Thymus (tissue), 11 donors: ENCODE measurements around the gene ISM1. TPM values are rescaled to one million over a fixed set of nuclear protein-coding genes. Genes with fewer than 3 reads are reported as not detected.

Experiments
- DNase-seq, 9 donors: peaks; one replicate each; pipeline ENCODE4 v3.0.0-alpha.2; 2013; ENCODE audit warnings: low spot score in 9 of 9, low read depth in 6 of 9, missing footprints in 1 of 9
- H3K27ac ChIP-seq, 2 donors: one replicate each; pipeline ENCODE4 v1.5.1; 2013; ENCODE audit warnings: control low read depth in 1 of 2, low read depth in 1 of 2, low read length in 1 of 2, mild to moderate bottlenecking in 1 of 2, moderate library complexity in 1 of 2
- H3K27me3 ChIP-seq, 2 donors: one replicate each; pipeline ENCODE4 v1.5.1; 2013; ENCODE audit warnings: low read length in 1 of 2; ENCODE audit not compliant: control insufficient read depth in 2 of 2, insufficient read depth in 1 of 2
- H3K36me3 ChIP-seq, 2 donors: one replicate each; pipeline ENCODE4 v1.5.1; 2013; ENCODE audit warnings: low read length in 1 of 2, mild to moderate bottlenecking in 1 of 2, moderate library complexity in 1 of 2; ENCODE audit not compliant: control insufficient read depth in 2 of 2, insufficient read depth in 2 of 2
- H3K4me1 ChIP-seq, 2 donors: one replicate each; pipeline ENCODE4 v1.5.1; 2013; ENCODE audit warnings: low read length in 2 of 2; ENCODE audit not compliant: control insufficient read depth in 2 of 2, insufficient read depth in 2 of 2
- H3K4me3 ChIP-seq, 2 donors: one replicate each; pipeline ENCODE4 v1.5.1; 2013; ENCODE audit warnings: low read length in 2 of 2, control low read depth in 1 of 2, mild to moderate bottlenecking in 1 of 2
- H3K9me3 ChIP-seq, 2 donors: one replicate each; pipeline ENCODE4 v1.5.1; 2013; ENCODE audit warnings: low read length in 1 of 2, mild to moderate bottlenecking in 1 of 2; ENCODE audit not compliant: control insufficient read depth in 2 of 2, insufficient read depth in 1 of 2
- whole genome bisulfite sequencing: extraction: QIAGEN DNeasy Blood & Tissue Kit; methylation state at CpG from one replicate; pipeline ENCODE4 v1.1.7; 2013; 5-methylcytosine and 5-hydroxymethylcytosine counted together
- polyA plus RNA-seq: library from polyadenylated mRNA; stranded (reverse); fragments of 200-250 nt; gene quantifications from one replicate; pipeline ENCODE4 v1.2.3, GENCODE V29; 2013
- total RNA-seq: library from RNA; stranded (reverse); fragments of 120-200 nt; gene quantifications from one replicate; pipeline ENCODE4 v1.2.4, GENCODE V29; 2013
- donor health status: healthy.

Gene ISM1
- total and polyA plus RNA-seq, 2 donors: 0.66 to 1.2 TPM

DNA sequence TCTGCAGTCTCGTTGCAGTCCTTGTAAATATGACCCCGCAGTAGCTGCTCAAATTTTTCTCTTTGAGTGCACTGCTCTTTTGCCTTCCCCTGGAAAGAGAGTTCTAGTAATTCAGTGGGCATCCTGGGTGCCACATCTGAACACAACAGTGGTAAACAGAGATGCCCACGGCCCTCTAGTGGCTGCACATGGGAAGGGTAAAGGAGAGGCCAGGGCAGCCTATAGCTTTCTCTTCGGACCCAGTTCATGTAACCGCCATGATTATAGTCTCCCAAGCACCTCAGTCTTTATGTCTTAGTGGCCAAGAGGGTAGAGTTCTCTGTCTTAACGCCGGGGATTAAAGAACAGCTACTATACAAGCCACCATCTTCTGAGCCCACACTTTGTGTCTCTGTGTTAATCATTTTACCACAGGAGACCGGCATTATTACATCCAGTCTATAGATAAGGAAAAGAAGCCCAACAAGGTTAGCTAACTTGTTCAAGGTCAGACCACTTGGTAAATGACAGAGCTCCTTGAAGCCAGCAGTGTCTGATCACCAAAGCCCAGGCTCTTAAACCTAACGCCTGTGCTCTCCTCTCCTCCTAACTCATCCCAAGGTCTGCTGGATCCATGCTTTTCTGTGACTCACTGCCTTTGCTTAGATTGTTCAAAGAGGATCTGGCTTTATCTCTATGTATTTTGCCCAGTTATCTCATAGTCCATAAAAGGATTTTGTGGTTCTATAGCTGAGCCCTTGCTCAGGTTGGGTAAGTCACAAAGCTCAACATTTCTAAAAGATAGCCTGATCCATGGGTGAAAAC is 81.8 kb downstream of the ISM1 start:
- DNase-seq: peak; percentile 14 to 72 (median 34)

DNA sequence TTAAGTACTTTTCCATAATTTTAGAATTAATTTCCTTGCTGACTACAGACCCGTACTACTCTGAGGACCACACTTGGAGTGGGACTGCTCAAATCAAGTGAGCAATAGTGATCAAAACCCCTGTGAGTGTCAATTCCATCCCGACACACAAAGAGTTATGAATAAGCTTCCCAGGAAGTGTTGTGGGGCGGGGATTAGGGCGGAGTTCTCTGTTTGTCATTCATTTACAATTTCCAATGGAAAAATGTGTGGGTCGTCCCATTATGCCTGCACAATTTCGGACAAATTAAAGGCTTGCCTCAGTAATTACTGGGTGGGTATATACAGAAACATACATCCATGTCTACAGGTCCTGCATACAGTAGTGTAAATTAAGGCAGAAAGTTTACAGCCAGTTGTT is 84.2 kb downstream of the ISM1 start:
- Histone ChIP-seq H3K27me3 (no peaks in the 10 kb centered on the region), H3K9me3 (no peaks in the 10 kb centered on the region), H3K4me1 (no peaks in the 10 kb centered on the region), H3K36me3 (no peaks in the 10 kb centered on the region), H3K4me3 (no peak overlapping the region), H3K27ac (no peak overlapping the region)
- 97% methylated on average over 6 of the region's 6 CpGs for WGBS
- DNase-seq: no peak

More for the DNA sequence above, 81.8 kb downstream of the ISM1 start:
- Histone ChIP-seq H3K9me3 (no peaks in the 10 kb centered on the region), H3K27ac (no peak overlapping the region), H3K27me3 (no peaks in the 10 kb centered on the region), H3K4me3 (no peak overlapping the region), H3K4me1 (no peaks in the 10 kb centered on the region), H3K36me3 (no peaks in the 10 kb centered on the region)
- WGBS: 75% methylated on average over 9 of the region's 9 CpGs

GRCh38 chr20:13307562-13308163 is 86.6 kb downstream of the ISM1 start:
- H3K4me1 ChIP-seq: no peaks in the 10 kb centered on the region
- DNase-seq: no peak
- H3K27ac ChIP-seq: no peak overlapping the region
- H3K27me3 ChIP-seq: no peaks in the 10 kb centered on the region
- no peaks in the 10 kb centered on the region for H3K9me3 ChIP-seq
- no peaks in the 10 kb centered on the region for H3K36me3 ChIP-seq
- no peak overlapping the region for H3K4me3 ChIP-seq
- WGBS: 95% methylated on average over 9 of the region's 9 CpGs

DNA sequence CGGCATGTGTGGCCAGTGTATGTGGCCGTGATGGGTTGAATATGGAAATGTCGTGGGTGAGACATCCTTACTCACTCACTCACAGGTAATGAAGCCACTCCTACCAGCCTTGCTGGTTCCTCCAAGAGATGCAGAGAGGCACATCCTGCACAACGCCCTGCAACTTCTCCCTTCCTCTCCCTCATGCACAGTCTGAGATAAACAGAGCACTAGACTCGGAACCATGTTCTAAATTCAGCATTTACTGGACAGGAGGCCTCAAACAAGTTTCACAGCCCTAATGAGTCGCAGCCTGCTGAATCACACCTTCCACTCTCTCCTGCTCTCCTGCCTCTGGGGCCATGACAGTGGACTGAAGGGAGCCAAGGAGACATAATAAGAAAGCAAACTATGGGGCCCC is 91.2 kb downstream of the ISM1 start:
- Histone ChIP-seq H3K27ac (no peak overlapping the region), H3K9me3 (no peaks in the 10 kb centered on the region), H3K27me3 (no peaks in the 10 kb centered on the region), H3K4me3 (no peak overlapping the region), H3K36me3 (no peaks in the 10 kb centered on the region), H3K4me1 (no peaks in the 10 kb centered on the region)
- 93% methylated on average over 6 of the region's 6 CpGs for WGBS
- DNase-seq: no peak

GRCh38 chr20:13313201-13313600 is 92.1 kb downstream of the ISM1 start:
- no peak for DNase-seq
- Histone ChIP-seq H3K4me1 (no peaks in the 10 kb centered on the region), H3K27ac (no peak overlapping the region), H3K27me3 (no peaks in the 10 kb centered on the region), H3K9me3 (no peaks in the 10 kb centered on the region), H3K36me3 (no peaks in the 10 kb centered on the region), H3K4me3 (no peak overlapping the region)
- WGBS: 98% methylated on average over 5 of the region's 5 CpGs

GRCh38 chr20:13317439-13317838 is 96.4 kb downstream of the ISM1 start:
- 100% methylated on average over 1 of the region's 1 CpG for WGBS
- H3K9me3 ChIP-seq: no peaks in the 10 kb centered on the region
- no peaks in the 10 kb centered on the region for H3K27me3 ChIP-seq
- H3K27ac ChIP-seq: no peak overlapping the region
- no peak overlapping the region for H3K4me3 ChIP-seq
- no peak for DNase-seq
- no peaks in the 10 kb centered on the region for H3K36me3 ChIP-seq
- H3K4me1 ChIP-seq: peaks cover 0 to 2% of the 10 kb centered on the region in 2 donors

- DNase-seq: no peak
- peaks cover 3 to 10% of the 10 kb centered on the region in 2 donors for H3K4me1 ChIP-seq
- no peak overlapping the region for H3K27ac ChIP-seq
- no peaks in the 10 kb centered on the region for H3K36me3 ChIP-seq
- H3K4me3 ChIP-seq: no peak overlapping the region
- 95% methylated on average over 5 of the region's 5 CpGs for WGBS
- no peaks in the 10 kb centered on the region for H3K27me3 ChIP-seq
- H3K9me3 ChIP-seq: no peaks in the 10 kb centered on the region
Measured at GRCh38 chr20:13318871-13319521, 97.9 kb downstream of the ISM1 start.

DNA sequence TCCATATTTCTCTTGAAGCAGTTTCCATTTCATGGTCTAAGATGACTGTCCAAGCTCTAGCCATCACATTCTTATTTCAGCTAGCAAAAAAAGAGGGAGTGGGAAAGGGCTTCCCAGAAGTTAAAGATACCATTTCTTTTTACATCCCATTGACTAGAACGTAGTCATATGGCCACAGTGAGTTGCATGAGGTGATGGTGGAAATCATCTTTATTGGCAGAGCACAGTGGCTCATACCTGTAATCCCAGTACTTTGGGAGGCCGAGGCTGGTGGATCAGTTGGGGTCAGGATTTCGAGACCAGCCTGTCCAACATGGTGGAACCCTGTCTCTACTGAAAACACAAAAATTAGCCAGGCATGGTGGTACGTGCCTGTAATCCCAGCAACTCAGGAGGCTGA is 99.6 kb downstream of the ISM1 start:
- 97% methylated on average over 4 of the region's 4 CpGs for WGBS
- H3K9me3 ChIP-seq: no peaks in the 10 kb centered on the region
- no peak for DNase-seq
- no peaks in the 10 kb centered on the region for H3K27me3 ChIP-seq
- H3K4me3 ChIP-seq: no peak overlapping the region
- peaks cover 5 to 10% of the 10 kb centered on the region in 2 donors for H3K4me1 ChIP-seq
- H3K27ac ChIP-seq: no peak overlapping the region
- no peaks in the 10 kb centered on the region for H3K36me3 ChIP-seq

GRCh38 chr20:13321416-13321815 is 100.3 kb downstream of the ISM1 start:
- Histone ChIP-seq H3K27me3 (no peaks in the 10 kb centered on the region), H3K27ac (no peak overlapping the region), H3K4me3 (no peak overlapping the region), H3K9me3 (no peaks in the 10 kb centered on the region), H3K4me1 (peaks cover 5 to 10% of the 10 kb centered on the region in 2 donors), H3K36me3 (no peaks in the 10 kb centered on the region)
- DNase-seq: no peak
- WGBS: 93% methylated on average over 7 of the region's 7 CpGs
